OCI-LY1 (cell line): ENCODE data around the gene RGL4.
"Not testable (repeated sequence)": the region's sequence is repeated elsewhere in the genome, so short reads cannot be mapped to it uniquely, and the experiment has no call there.

ENCODE experiments used
- H2AFZ ChIP-seq: fragments of 200-600 bp; sonication (generic), shearing (Covaris generic); 2 replicates; pipeline ENCODE4 v1.6.0; 2014; ENCODE audit warnings: antibody characterized with exemption, mild to moderate bottlenecking, low read length
- H3F3A ChIP-seq: fragments of 200-600 bp; sonication (generic), shearing (Covaris generic); 2 replicates; pipeline ENCODE4 v1.6.0; 2014; ENCODE audit warnings: mild to moderate bottlenecking, antibody characterized with exemption, low read length, moderate library complexity; ENCODE audit not compliant: insufficient read depth
- H3K27ac ChIP-seq: fragments of 200-600 bp; sonication (generic); 2 replicates; pipeline ENCODE4 v1.5.1; 2014; ENCODE audit warnings: low read length, mixed run types, mild to moderate bottlenecking, low read depth; ENCODE audit not compliant: poor library complexity, severe bottlenecking
- H3K27me3 ChIP-seq: fragments of 200-600 bp; sonication (generic); 2 replicates; pipeline ENCODE4 v1.6.0; 2014; ENCODE audit warnings: antibody characterized with exemption, mild to moderate bottlenecking, low read length, moderate library complexity; ENCODE audit not compliant: insufficient read depth
- H3K36me3 ChIP-seq: fragments of 200-600 bp; sonication (generic); 2 replicates; pipeline ENCODE4 v1.6.1; 2014; ENCODE audit warnings: mild to moderate bottlenecking, antibody characterized with exemption, low read length, moderate library complexity, mixed read lengths; ENCODE audit not compliant: insufficient read depth
- H3K4me1 ChIP-seq: fragments of 200-600 bp; sonication (generic); 2 replicates; pipeline ENCODE4 v1.5.1; 2014; ENCODE audit warnings: mild to moderate bottlenecking, low read length, moderate library complexity; ENCODE audit not compliant: insufficient read depth, severe bottlenecking
- H3K4me2 ChIP-seq: fragments of 200-600 bp; sonication (generic), shearing (Covaris generic); 2 replicates; pipeline ENCODE4 v1.6.1; 2014; ENCODE audit warnings: low read length
- H3K4me3 ChIP-seq: fragments of 200-600 bp; sonication (generic); 2 replicates; pipeline ENCODE4 v1.5.1; 2014; ENCODE audit warnings: low read length, low read depth, mild to moderate bottlenecking, mixed read lengths; ENCODE audit not compliant: poor library complexity, severe bottlenecking
- H3K79me2 ChIP-seq: fragments of 200-600 bp; shearing (Covaris generic); 2 replicates; pipeline ENCODE4 v1.6.1; 2016; ENCODE audit warnings: mixed run types, low read length, mixed read lengths; ENCODE audit not compliant: insufficient read depth
- H3K9ac ChIP-seq: fragments of 200-600 bp; sonication (generic), shearing (Covaris generic); 2 replicates; pipeline ENCODE4 v1.6.1; 2014; ENCODE audit warnings: mild to moderate bottlenecking, low read length, mixed read lengths
- H3K9me2 ChIP-seq: fragments of 200-600 bp; sonication (generic), shearing (Covaris generic); 2 replicates; pipeline ENCODE4 v1.6.1; 2014; ENCODE audit warnings: low read depth, mild to moderate bottlenecking, low read length, mixed read lengths
- H3K9me3 ChIP-seq: fragments of 200-600 bp; shearing (Covaris generic); 2 replicates; pipeline ENCODE4 v1.6.1; 2014; ENCODE audit warnings: low read length, mixed read lengths
- H4K20me1 ChIP-seq: fragments of 200-600 bp; sonication (generic), shearing (Covaris generic); 2 replicates; pipeline ENCODE4 v1.6.0; 2016; ENCODE audit warnings: mild to moderate bottlenecking, low read length; ENCODE audit not compliant: insufficient read depth
- EZH2 ChIP-seq: fragments of 200-600 bp; sonication (generic), shearing (Covaris generic); IDR thresholded peaks from 2 replicates; pipeline ENCODE4 v1.8.0; 2017; ENCODE audit warnings: borderline replicate concordance, mixed run types, mild to moderate bottlenecking, antibody characterized with exemption, low read length, moderate library complexity, mixed read lengths
- TF ChIP-seq, protein P1 (sequence below): fragments of 200-600 bp; sonication (generic), shearing (Covaris generic); IDR thresholded peaks from 2 replicates; pipeline ENCODE4 v1.5.1; 2017; ENCODE audit warnings: mild to moderate bottlenecking, antibody characterized with exemption, low read length, moderate library complexity, mixed read lengths

Gene RGL4

DNA sequence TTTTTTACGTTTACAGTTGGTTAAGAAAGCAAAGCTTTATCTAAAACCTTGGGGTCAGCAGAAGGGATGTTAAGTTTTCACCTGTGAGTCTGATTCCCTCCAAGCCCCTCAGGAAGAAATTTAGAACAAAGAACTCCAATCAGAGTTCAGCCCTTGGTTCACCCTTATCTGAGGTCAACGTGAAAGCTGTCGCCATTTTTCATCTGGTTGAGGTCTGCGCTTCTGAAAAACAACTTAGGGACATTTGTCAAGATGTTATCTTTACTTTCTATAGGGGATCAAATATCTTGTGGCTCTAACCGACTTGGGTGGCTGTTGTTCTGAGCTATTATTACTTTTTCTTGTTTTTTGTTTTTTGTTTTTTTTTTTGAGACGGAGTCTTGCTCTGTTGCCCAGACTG lies 30.0 kb downstream of the RGL4 start:
- Histone ChIP-seq H3K4me2 (no peak overlapping the region), H2AFZ (no peak overlapping the region), H3K9me2 (no peaks in the 10 kb centered on the region), H3K36me3 (no peaks in the 10 kb centered on the region), H3K27ac (no peak overlapping the region), H4K20me1 (no peaks in the 10 kb centered on the region), H3K9me3 (no peaks in the 10 kb centered on the region), H3K79me2 (no peaks in the 10 kb centered on the region), H3F3A (no peaks in the 10 kb centered on the region), H3K9ac (no peak overlapping the region), H3K27me3 (no peaks in the 10 kb centered on the region), H3K4me3 (no peak overlapping the region), H3K4me1 (peaks cover 12% of the 10 kb centered on the region)
- TF ChIP-seq, protein P1, sequence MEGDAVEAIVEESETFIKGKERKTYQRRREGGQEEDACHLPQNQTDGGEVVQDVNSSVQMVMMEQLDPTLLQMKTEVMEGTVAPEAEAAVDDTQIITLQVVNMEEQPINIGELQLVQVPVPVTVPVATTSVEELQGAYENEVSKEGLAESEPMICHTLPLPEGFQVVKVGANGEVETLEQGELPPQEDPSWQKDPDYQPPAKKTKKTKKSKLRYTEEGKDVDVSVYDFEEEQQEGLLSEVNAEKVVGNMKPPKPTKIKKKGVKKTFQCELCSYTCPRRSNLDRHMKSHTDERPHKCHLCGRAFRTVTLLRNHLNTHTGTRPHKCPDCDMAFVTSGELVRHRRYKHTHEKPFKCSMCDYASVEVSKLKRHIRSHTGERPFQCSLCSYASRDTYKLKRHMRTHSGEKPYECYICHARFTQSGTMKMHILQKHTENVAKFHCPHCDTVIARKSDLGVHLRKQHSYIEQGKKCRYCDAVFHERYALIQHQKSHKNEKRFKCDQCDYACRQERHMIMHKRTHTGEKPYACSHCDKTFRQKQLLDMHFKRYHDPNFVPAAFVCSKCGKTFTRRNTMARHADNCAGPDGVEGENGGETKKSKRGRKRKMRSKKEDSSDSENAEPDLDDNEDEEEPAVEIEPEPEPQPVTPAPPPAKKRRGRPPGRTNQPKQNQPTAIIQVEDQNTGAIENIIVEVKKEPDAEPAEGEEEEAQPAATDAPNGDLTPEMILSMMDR, result no peak
- TF ChIP-seq EZH2, result no peak

DNA sequence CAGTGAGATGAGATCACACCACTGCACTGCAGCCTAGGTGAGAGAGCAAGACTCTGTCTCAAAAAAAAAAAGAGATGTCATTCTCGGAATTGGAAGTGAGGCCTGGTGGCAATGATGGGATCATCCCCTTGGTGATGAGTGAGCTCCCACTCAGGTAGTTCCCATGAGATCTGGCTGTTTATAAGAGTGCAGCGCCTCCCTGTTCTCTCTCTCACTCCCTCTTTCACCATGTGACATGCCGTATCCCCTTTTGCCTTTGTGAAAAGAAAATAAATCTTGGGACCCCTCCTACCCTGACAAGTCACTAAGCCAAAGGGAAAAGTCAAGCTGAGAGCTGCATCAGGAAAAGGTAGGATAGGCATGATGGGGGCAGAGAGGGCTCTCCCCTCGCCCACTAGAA lies 31.3 kb downstream of the RGL4 start:
- no peaks in the 10 kb centered on the region for H3K79me2 ChIP-seq
- no peak overlapping the region for H3K4me2 ChIP-seq
- no peaks in the 10 kb centered on the region for H3K27me3 ChIP-seq
- H4K20me1 ChIP-seq, result no peaks in the 10 kb centered on the region
- TF ChIP-seq EZH2, result no peak
- TF ChIP-seq, protein P1, result no peak
- H3K9ac ChIP-seq, result no peak overlapping the region
- H3K9me2 ChIP-seq, result no peaks in the 10 kb centered on the region
- no peak overlapping the region for H2AFZ ChIP-seq
- no peaks in the 10 kb centered on the region for H3F3A ChIP-seq
- H3K9me3 ChIP-seq, result no peaks in the 10 kb centered on the region
- H3K36me3 ChIP-seq, result no peaks in the 10 kb centered on the region
- H3K4me3 ChIP-seq, result no peak overlapping the region
- peaks cover 4% of the 10 kb centered on the region for H3K4me1 ChIP-seq
- no peak overlapping the region for H3K27ac ChIP-seq

DNA sequence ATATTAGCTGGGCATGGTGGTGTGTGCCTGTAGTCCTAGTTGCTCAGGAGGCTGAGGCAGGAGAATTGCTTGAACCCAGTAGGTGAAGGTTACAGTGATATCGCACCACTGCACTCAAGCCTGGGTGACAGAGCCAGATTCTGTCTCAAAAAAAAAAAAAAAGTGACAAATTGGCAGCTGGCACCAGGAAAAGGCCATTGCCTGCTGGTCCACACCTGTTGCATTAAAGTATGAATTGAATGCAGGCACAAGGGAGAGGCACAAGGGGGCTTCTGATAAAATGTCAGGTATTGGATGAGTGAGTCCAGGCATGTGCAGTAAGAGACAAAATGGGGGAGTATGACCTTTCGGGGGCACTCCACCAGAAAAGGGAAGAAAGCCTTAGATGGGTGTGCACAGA lies 31.9 kb downstream of the RGL4 start:
- Histone ChIP-seq H3F3A (no peaks in the 10 kb centered on the region), H3K4me3 (no peak overlapping the region), H4K20me1 (no peaks in the 10 kb centered on the region), H2AFZ (no peak overlapping the region), H3K9me3 (no peaks in the 10 kb centered on the region), H3K9ac (no peak overlapping the region), H3K27me3 (no peaks in the 10 kb centered on the region), H3K36me3 (no peaks in the 10 kb centered on the region), H3K79me2 (no peaks in the 10 kb centered on the region), H3K27ac (no peak overlapping the region), H3K4me1 (no peaks in the 10 kb centered on the region), H3K9me2 (no peaks in the 10 kb centered on the region), H3K4me2 (no peak overlapping the region)
- no peak for TF ChIP-seq EZH2
- TF ChIP-seq, protein P1, result no peak

DNA sequence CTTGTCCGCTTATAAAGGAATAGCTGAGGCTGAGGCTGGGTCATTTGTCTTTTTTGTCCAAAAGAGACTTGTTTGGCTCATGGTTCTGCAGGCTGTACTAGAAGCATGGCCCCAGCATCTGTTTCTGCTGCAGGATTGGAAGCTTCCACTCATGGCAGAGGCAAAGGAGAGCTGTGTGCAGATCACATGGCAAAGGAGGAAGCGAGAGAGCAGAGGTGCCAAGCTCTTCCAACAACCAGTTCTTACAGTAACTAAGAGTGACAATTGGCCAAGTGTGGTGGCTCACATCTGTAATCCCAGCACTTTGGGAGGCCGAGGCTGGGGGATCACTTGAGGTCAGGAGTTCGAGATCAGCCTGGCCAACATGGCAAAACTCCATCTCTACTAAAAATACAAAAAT lies 37.3 kb downstream of the RGL4 start:
- H3K27ac ChIP-seq, H3F3A ChIP-seq, H3K4me3 ChIP-seq, H3K9me2 ChIP-seq, H2AFZ ChIP-seq, H3K9me3 ChIP-seq, H3K4me1 ChIP-seq, H3K4me2 ChIP-seq, H3K9ac ChIP-seq, H3K79me2 ChIP-seq, H4K20me1 ChIP-seq, H3K27me3 ChIP-seq, H3K36me3 ChIP-seq: not testable (repeated sequence)
